Measurements from ENCODE around the gene NRG2.

The NRG2 gene

GRCh38 chr5:140040358-140040757, 2.7 kb downstream of the NRG2 start:
- DNase-seq: no peak

DNA sequence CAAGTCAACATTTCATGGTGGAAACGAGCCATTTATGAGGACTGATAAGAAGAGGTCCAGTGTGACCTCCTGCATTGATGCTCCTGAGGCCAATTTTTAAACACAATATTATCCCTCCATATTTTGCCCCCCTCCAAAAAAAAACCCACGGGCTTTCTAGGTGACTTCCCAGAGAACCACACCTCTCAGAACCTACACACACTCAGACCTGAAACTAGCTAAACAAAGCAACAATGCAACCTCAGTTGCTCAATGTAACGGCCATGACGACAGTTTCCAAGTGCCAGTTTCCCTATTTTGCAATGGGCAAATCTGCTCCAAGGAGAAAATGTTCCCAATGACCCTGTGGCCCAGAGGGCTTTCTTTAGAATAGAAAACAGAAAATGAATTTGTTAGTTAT, 3.5 kb downstream of the NRG2 start:
- no peak for DNase-seq

GRCh38 chr5:140038373-140038957, 4.6 kb downstream of the NRG2 start:
- peak; percentile 5 for DNase-seq

DNA sequence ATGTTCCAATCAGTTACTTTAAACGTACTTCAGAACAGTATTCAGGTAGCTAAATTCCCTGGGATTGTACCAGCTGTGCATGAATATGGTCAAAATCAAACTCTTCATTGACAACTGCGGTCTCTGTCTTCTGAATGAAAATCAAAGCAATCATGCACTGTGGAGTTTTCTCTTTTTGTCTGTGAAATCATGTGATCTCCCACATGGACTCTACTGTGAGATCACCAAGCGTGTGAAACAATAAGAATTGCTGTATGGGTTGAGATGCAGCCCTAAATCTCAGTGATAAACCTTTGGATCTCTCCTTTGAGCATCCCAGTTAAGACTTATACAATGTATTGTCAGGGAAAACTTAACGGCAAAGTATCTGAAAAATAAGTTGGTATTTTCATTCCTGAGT, 6.1 kb downstream of the NRG2 start:
- no peak for DNase-seq

DNA sequence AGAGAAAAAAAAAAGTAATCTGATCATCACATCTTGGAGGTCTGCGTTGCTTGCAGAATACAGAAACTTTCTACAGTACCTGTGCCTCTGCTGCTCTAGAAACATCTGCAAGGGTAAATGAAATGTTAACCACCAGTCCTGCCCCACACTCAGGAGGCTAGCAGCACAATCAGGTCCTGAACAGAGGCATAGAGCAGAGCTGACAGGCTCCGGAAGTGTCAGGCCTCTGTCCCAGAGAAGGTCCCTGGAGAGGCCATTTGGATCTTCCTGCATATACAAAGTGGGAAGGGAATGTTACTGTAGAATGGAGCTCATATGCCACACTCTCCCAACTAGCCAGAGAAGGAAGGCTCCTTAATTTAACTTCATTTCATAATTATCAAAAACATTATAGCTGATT, 7.2 kb downstream of the NRG2 start:
- DNase-seq: no peak

GRCh38 chr5:140033037-140033760, 9.9 kb downstream of the NRG2 start:
- DNase-seq: no peak

- no peak for DNase-seq
Measured at GRCh38 chr5:140032296-140032695, 10.8 kb downstream of the NRG2 start.

- DNase-seq: no peak
Measured at GRCh38 chr5:140027807-140028206, 15.3 kb downstream of the NRG2 start.

DNA sequence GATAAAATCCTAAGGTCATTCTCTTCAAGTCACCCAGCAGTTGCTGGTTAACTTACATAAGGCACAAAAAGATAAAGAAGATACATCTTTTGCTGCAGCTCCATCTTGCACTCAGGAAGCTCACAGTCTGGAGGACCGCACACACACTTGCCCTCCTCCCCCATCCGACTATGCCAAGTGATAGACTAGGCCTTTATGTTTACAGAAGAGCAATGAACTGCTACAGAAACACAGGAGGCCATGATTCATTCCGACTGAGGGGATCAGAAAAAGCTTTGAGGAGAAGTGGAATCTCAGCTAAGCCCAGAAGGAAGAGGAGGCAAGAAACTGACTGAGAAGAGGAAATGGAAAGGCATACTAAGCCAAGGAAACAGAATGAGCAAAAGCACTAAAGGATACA, 17.4 kb downstream of the NRG2 start:
- no peak for DNase-seq

DNA sequence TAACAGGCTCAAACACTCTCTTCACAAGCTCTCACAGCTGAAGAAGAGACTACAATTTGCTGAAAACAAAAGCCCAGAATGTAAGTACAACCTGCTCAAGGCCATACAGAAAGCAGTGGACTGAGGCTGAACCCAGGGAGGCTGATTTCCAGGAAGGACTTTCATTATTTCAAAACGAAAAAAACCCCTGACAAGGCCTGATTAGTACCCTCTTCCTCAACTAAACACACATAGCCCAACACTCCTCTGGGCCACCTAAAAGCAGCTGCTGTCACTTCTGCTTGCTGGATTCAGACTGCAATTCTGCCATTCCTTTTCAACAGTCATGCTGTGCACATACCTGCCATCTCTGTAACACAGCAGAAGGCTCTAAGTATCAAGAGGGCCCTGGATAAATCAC, 18.2 kb downstream of the NRG2 start:
- no peak for DNase-seq

- DNase-seq: no peak
Measured at GRCh38 chr5:140023611-140024191, 19.4 kb downstream of the NRG2 start.

DNA sequence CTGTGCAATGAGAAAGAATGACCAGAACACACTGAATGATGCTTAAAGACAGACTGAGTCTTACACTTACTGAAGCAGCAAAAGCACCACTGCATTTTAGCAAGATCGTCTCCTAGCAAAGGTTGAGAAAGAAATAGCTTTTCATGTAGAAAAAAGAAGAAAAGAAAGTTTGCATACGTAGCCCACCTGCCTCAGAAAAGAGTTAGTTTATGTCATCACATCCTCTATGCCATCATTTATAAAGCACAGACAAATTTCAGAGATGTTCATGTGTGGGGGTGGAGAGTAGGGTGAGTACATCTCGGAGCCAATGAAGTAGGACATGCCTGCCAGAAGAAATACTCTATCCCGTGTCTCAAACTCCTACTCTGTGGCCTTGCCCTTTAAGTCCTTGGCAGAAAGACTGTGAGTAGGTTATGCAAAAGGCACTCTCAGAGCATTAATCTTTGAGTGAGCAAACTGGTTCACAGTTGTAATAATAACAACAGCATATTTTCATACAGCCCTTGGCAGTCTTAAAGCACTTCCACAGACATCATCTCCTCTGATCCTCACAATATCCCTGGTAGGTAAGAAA, 22.4 kb downstream of the NRG2 start:
- DNase-seq: no peak

GRCh38 chr5:140018920-140019644, 24.0 kb downstream of the NRG2 start:
- DNase-seq: no peak

DNA sequence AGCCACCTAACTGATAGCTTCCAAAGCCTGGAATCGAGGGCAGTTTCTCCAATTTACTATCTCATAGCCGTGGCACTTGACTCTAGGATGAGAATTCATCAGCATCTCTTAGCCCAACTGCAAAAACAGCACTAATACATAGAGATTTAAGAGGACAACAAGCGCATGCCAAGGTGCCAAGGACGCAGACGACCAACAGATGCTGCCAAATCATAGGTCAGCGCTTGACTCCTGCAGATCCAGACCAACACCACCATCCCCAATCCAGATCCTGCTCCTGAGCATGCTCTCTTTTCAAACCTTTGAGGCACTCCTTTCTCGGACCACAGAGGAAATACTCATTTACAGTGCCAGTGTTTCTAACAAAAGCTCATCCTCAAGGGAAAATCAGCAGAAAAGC, 24.6 kb downstream of the NRG2 start:
- DNase-seq: no peak

DNA sequence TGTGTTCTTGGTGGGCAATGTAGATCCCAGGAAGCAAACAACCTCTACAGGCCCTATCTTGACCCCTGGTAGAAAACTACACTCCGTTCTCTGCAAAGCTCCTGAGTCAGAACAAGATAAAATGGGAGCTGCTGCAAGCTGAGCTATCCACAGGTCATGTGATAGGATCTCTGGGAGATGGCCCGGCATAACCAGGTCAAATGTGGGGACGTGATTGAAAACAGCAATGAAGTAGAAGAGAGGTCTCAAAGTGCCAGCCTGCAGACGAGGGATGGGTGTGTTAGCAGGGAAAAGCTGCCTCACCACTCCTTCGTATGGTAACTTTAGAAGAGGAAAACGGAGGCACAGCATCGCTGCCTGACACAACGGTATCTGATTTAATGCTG, 25.0 kb downstream of the NRG2 start:
- no peak for DNase-seq

- no peak for DNase-seq
Measured at GRCh38 chr5:140017397-140018095, 25.6 kb downstream of the NRG2 start.

- no peak for DNase-seq
Measured at GRCh38 chr5:140015706-140016105, 27.4 kb downstream of the NRG2 start.

- DNase-seq: no peak
Measured at GRCh38 chr5:140014751-140015150, 28.3 kb downstream of the NRG2 start.

DNA sequence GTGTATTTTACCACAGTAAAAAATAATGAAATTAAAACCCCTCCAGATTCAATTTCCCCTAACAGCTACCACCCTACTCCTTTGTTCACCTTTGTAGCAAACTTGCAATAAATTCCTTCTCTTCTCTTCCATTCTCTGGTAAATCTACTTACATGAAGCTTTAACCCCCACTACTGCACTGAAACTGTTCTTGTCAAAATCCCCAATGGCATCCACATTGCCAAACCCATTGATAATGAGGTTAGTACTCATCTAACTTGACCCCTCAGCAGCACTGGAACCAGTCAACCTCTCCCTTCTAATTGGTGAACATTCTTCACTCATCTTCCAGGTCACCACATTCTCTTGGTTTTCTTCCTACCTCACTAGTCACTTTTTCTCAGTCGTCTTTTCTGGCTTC, 29.6 kb downstream of the NRG2 start:
- DNase-seq: no peak

DNA sequence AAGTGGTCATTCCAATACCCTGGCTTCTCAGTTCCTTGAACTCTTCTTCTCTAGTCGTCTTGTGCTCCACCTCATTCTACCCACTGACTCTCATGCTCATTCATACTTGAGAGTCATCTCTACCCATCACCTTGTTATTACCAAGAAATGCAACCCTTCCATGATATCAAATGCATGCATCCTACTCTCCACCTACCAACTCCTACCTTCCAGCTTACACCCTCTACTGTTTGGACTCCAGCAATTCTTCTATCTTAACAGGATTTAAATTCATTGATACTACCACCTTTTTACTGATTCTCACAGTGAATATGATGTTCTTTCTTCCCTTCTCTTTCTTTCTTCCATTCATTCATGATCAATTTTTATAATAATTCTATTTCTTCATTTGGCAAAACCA, 30.7 kb downstream of the NRG2 start:
- no peak for DNase-seq

GRCh38 chr5:140011297-140011802, 31.7 kb downstream of the NRG2 start:
- DNase-seq: no peak

GRCh38 chr5:140010798-140011197, 32.3 kb downstream of the NRG2 start:
- no peak for DNase-seq

- no peak for DNase-seq
Measured at GRCh38 chr5:140007311-140007710, 35.8 kb downstream of the NRG2 start.
